Mammary epithelial cell (primary cell): ENCODE measurements around the gene ELOVL4.

Source experiments
- CTCF ChIP-seq, 2 donors: IDR thresholded peaks in 1 of 2; conservative IDR thresholded peaks in 1 of 2; 2 replicates each; pipeline ENCODE4 v1.5.1; 2011 to 2012; ENCODE audit warnings: inconsistent platforms in 2 of 2, low read length in 2 of 2, mild to moderate bottlenecking in 2 of 2, control low read depth in 1 of 2, low read depth in 1 of 2; ENCODE audit not compliant: insufficient read depth in 1 of 2; ENCODE audit errors: extremely low read depth in 1 of 2
- EZH2 ChIP-seq: IDR thresholded peaks from 2 replicates; pipeline ENCODE4 v1.6.1; 2012; ENCODE audit warnings: low read length, inconsistent platforms, borderline replicate concordance

GRCh38 chr6:79947191-79948186, at the start of gene ELOVL4:
- TF ChIP-seq EZH2 (no peak), CTCF (conservative IDR thresholded peaks at IDR 0.05 in 1 of 2, IDR thresholded peaks at IDR 0.05 in 1 of 2; ENCODE audit: extremely low read depth in 1 of 2, insufficient read depth in 1 of 2, low read depth in 1 of 2, low read length in 2 of 2) (no peak)
